Endothelial cell of umbilical vein (primary cell): ENCODE data around the gene OLAH.

Experiments
- MAX ChIP-seq: IDR thresholded peaks from 2 replicates; pipeline ENCODE4 v1.6.1; 2011; ENCODE audit not compliant: insufficient read depth, insufficient read length
- POLR2A ChIP-seq: IDR thresholded peaks from 2 replicates; pipeline ENCODE4 v1.6.1; 2012; ENCODE audit warnings: low read depth, mild to moderate bottlenecking, control low read depth, low read length
- POLR2AphosphoS5 ChIP-seq: IDR thresholded peaks from 2 replicates; pipeline ENCODE4 v1.6.1; 2012; ENCODE audit warnings: low read depth, mild to moderate bottlenecking, control low read depth, low read length, moderate library complexity; ENCODE audit not compliant: insufficient read depth
- TF ChIP-seq, protein P1 (sequence below), 2 donors: IDR thresholded peaks; 1 replicate in 1 of 2; 2 replicates in 1 of 2; pipeline ENCODE4 v1.5.1; 2011; ENCODE audit warnings: low read length in 2 of 2, mild to moderate bottlenecking in 2 of 2, moderate library complexity in 2 of 2, control low read depth in 1 of 2, inconsistent platforms in 1 of 2, low read depth in 1 of 2; ENCODE audit not compliant: insufficient read depth in 1 of 2; ENCODE audit errors: extremely low read depth in 1 of 2

- no peak for TF ChIP-seq POLR2A
- TF ChIP-seq, protein P1, sequence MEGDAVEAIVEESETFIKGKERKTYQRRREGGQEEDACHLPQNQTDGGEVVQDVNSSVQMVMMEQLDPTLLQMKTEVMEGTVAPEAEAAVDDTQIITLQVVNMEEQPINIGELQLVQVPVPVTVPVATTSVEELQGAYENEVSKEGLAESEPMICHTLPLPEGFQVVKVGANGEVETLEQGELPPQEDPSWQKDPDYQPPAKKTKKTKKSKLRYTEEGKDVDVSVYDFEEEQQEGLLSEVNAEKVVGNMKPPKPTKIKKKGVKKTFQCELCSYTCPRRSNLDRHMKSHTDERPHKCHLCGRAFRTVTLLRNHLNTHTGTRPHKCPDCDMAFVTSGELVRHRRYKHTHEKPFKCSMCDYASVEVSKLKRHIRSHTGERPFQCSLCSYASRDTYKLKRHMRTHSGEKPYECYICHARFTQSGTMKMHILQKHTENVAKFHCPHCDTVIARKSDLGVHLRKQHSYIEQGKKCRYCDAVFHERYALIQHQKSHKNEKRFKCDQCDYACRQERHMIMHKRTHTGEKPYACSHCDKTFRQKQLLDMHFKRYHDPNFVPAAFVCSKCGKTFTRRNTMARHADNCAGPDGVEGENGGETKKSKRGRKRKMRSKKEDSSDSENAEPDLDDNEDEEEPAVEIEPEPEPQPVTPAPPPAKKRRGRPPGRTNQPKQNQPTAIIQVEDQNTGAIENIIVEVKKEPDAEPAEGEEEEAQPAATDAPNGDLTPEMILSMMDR (IDR thresholded peaks at IDR 0.05; ENCODE audit: extremely low read depth in 1 of 2, insufficient read depth in 1 of 2, low read depth in 1 of 2, low read length in 2 of 2): no peak
- TF ChIP-seq MAX: no peak
- TF ChIP-seq POLR2AphosphoS5: no peak
These were observed 8.4 kb downstream of the OLAH start for GRCh38 chr10:15052121-15052520.
